HEK293 (cell line): Measurements from ENCODE around the gene SCFD2.

Experiments
- CTCF ChIA-PET: fragments of 350-600 bp; formaldehyde crosslinking; extraction: SDS; loops from one replicate; lab custom pipeline; 2021; ENCODE audit warnings: antibody characterized with exemption; lab: Yijun Ruan, JAX
- POLR2A ChIA-PET: fragments of 300-600 bp; formaldehyde crosslinking; extraction: SDS; loops from one replicate; lab custom pipeline; 2020; ENCODE audit warnings: antibody characterized with exemption, inconsistent platforms; lab: Yijun Ruan, JAX
- H3K27ac ChIP-seq: fragments of 200-500 bp; sonication (Bioruptor generic); 2 replicates; pipeline ENCODE4 v1.5.1; 2014; ENCODE audit warnings: low read depth, low read length, control low read depth, inconsistent platforms; ENCODE audit errors: extremely low read depth
- H3K36me3 ChIP-seq, 2 experiments: fragments of 200-500 bp in 1 of 2; sonication (Bioruptor generic) in 1 of 2; 1 replicate in 1 of 2; 2 replicates in 1 of 2; pipeline ENCODE4 v1.5.1; 2014 to 2017; ENCODE audit warnings: inconsistent platforms in 2 of 2, low read length in 2 of 2; ENCODE audit not compliant: control insufficient read depth in 2 of 2, insufficient read depth in 1 of 2
- H3K4me1 ChIP-seq: fragments of 200-500 bp; sonication (Bioruptor generic); 2 replicates; pipeline ENCODE4 v1.5.1; 2014; ENCODE audit warnings: mild to moderate bottlenecking, low read length, inconsistent platforms; ENCODE audit not compliant: control insufficient read depth, insufficient read depth
- H3K4me3 ChIP-seq: 2 replicates; pipeline ENCODE4 v1.5.1; 2011; ENCODE audit warnings: low read depth, mild to moderate bottlenecking, control low read depth, low read length, moderate library complexity
- H3K9me3 ChIP-seq: fragments of 200-500 bp; sonication (Bioruptor generic); 2 replicates; pipeline ENCODE4 v1.5.1; 2014; ENCODE audit warnings: low read depth, low read length, inconsistent platforms; ENCODE audit not compliant: control insufficient read depth, insufficient read depth
- BCL11B ChIP-seq: fragments of 450-650 bp; formaldehyde crosslinking; IDR thresholded peaks from 2 replicates; pipeline ENCODE4 v1.5.1; 2016; ENCODE audit warnings: low read depth, missing biosample characterization, missing genetic modification characterization
- CTCF ChIP-seq: fragments of 450-650 bp; formaldehyde crosslinking; IDR thresholded peaks from 2 replicates; pipeline ENCODE4 v1.5.1; 2016; ENCODE audit warnings: missing biosample characterization, missing genetic modification characterization
- GFI1B ChIP-seq: fragments of 450-650 bp; formaldehyde crosslinking; IDR thresholded peaks from 2 replicates; pipeline ENCODE4 v1.5.1; 2016; ENCODE audit warnings: missing biosample characterization, missing genetic modification characterization
- HOXD13 ChIP-seq: sonication (generic); formaldehyde crosslinking; IDR thresholded peaks from 2 replicates; pipeline ENCODE4 v1.8.0; 2022; ENCODE audit warnings: missing genetic modification reagents, borderline replicate concordance
- PBX3 ChIP-seq: sonication (generic); formaldehyde crosslinking; IDR thresholded peaks from 2 replicates; pipeline ENCODE4 v1.8.1; 2022; ENCODE audit warnings: mild to moderate bottlenecking, moderate library complexity, missing genetic modification reagents
- TRIM28 ChIP-seq: IDR thresholded peaks from 2 replicates; pipeline ENCODE4 v1.6.1; 2011; ENCODE audit warnings: low read length, control low read depth, borderline replicate concordance
- ZBTB17 ChIP-seq: fragments of 450-650 bp; formaldehyde crosslinking; IDR thresholded peaks from 2 replicates; pipeline ENCODE4 v1.5.1; 2016; ENCODE audit warnings: missing biosample characterization, missing genetic modification characterization
- ZNF112 ChIP-seq: fragments of 450-650 bp; formaldehyde crosslinking; IDR thresholded peaks from 2 replicates; pipeline ENCODE4 v1.5.0; 2017; ENCODE audit warnings: missing biosample characterization, missing genetic modification characterization
- ZNF169 ChIP-seq: fragments of 450-650 bp; formaldehyde crosslinking; IDR thresholded peaks from 2 replicates; pipeline ENCODE4 v1.5.1; 2016; ENCODE audit warnings: missing biosample characterization, missing genetic modification characterization
- ZNF175 ChIP-seq: fragments of 450-650 bp; formaldehyde crosslinking; IDR thresholded peaks from 2 replicates; pipeline ENCODE4 v1.5.1; 2016; ENCODE audit warnings: missing biosample characterization, missing genetic modification characterization
- ZNF2 ChIP-seq: fragments of 450-650 bp; formaldehyde crosslinking; IDR thresholded peaks from 2 replicates; pipeline ENCODE4 v1.5.1; 2016; ENCODE audit warnings: missing biosample characterization, missing genetic modification characterization
- ZNF239 ChIP-seq: fragments of 450-650 bp; formaldehyde crosslinking; IDR thresholded peaks from 2 replicates; pipeline ENCODE4 v1.5.1; 2016; ENCODE audit warnings: missing biosample characterization, missing genetic modification characterization
- ZNF302 ChIP-seq: fragments of 450-650 bp; formaldehyde crosslinking; IDR thresholded peaks from 2 replicates; pipeline ENCODE4 v1.5.1; 2016; ENCODE audit warnings: missing biosample characterization, missing genetic modification characterization, low read depth
- ZNF473 ChIP-seq: fragments of 450-650 bp; formaldehyde crosslinking; IDR thresholded peaks from 2 replicates; pipeline ENCODE4 v1.5.1; 2017; ENCODE audit warnings: missing biosample characterization, missing genetic modification characterization
- ZNF510 ChIP-seq: fragments of 450-650 bp; formaldehyde crosslinking; IDR thresholded peaks from 2 replicates; pipeline ENCODE4 v1.5.1; 2018; ENCODE audit warnings: mild to moderate bottlenecking, missing genetic modification characterization, missing biosample characterization; ENCODE audit not compliant: insufficient replicate concordance
- ZNF529 ChIP-seq: fragments of 450-650 bp; formaldehyde crosslinking; IDR thresholded peaks from 2 replicates; pipeline ENCODE4 v1.5.1; 2017; ENCODE audit warnings: missing genetic modification characterization, missing biosample characterization; ENCODE audit not compliant: insufficient replicate concordance
- ZNF555 ChIP-seq: fragments of 450-650 bp; formaldehyde crosslinking; conservative IDR thresholded peaks from 2 replicates; pipeline ENCODE4 v1.5.1; 2017; ENCODE audit warnings: missing biosample characterization, mild to moderate bottlenecking, missing genetic modification characterization, inconsistent platforms
- ZNF571 ChIP-seq: fragments of 450-650 bp; formaldehyde crosslinking; IDR thresholded peaks from 2 replicates; pipeline ENCODE4 v1.5.0; 2017; ENCODE audit warnings: missing biosample characterization, missing genetic modification characterization
- ZNF621 ChIP-seq: fragments of 450-650 bp; formaldehyde crosslinking; IDR thresholded peaks from 2 replicates; pipeline ENCODE4 v1.5.1; 2017; ENCODE audit warnings: missing biosample characterization, missing genetic modification characterization
- ZNF623 ChIP-seq: fragments of 450-650 bp; formaldehyde crosslinking; IDR thresholded peaks from 2 replicates; pipeline ENCODE4 v1.5.1; 2016; ENCODE audit warnings: missing biosample characterization, missing genetic modification characterization
- ZNF629 ChIP-seq: fragments of 450-650 bp; formaldehyde crosslinking; IDR thresholded peaks from 2 replicates; pipeline ENCODE4 v1.5.1; 2017; ENCODE audit warnings: missing biosample characterization, missing genetic modification characterization
- ZNF670 ChIP-seq: fragments of 450-650 bp; formaldehyde crosslinking; IDR thresholded peaks from 2 replicates; pipeline ENCODE4 v1.5.1; 2016; ENCODE audit warnings: missing biosample characterization, missing genetic modification characterization, low read depth
- ZSCAN30 ChIP-seq: fragments of 450-650 bp; IDR thresholded peaks from 2 replicates; pipeline ENCODE4 v1.5.1; 2018; ENCODE audit warnings: missing biosample characterization, mild to moderate bottlenecking, missing genetic modification characterization, moderate library complexity
- TF ChIP-seq, protein P1 (sequence below): fragments of 450-650 bp; formaldehyde crosslinking; IDR thresholded peaks from 2 replicates; pipeline ENCODE4 v1.5.1; 2016; ENCODE audit warnings: missing biosample characterization, missing genetic modification characterization, borderline replicate concordance
- TF ChIP-seq, protein P2 (sequence below): fragments of 450-650 bp; formaldehyde crosslinking; IDR thresholded peaks from 2 replicates; pipeline ENCODE4 v1.5.1; 2016; ENCODE audit warnings: missing biosample characterization, missing genetic modification characterization
- TF ChIP-seq, protein P3 (sequence below): fragments of 450-650 bp; formaldehyde crosslinking; IDR thresholded peaks from 2 replicates; pipeline ENCODE4 v1.5.1; 2016; ENCODE audit warnings: missing biosample characterization, missing genetic modification characterization
- TF ChIP-seq, protein P4 (sequence below): fragments of 450-650 bp; formaldehyde crosslinking; IDR thresholded peaks from 2 replicates; pipeline ENCODE4 v1.5.1; 2017; ENCODE audit warnings: missing biosample characterization, missing genetic modification characterization

Gene SCFD2

DNA sequence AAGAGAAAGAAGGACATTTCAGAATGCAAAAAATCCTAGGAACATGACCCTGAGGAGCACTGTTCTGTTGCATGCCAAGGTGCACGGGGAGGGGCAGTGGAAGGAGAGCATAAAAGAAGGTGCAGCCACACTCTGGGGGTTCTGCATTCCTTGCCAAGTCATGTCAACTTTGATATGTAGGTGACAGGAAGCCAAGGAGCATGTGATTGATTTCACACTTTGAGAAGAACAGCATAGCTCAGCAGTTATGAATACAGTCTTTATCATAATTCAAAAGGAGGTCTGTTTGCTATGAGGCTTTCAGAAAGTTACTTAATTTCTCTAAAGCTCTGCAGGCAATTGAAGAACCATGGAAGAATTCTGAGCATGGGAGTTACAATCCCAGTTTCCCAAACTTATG, 50.6 kb downstream of the SCFD2 start:
- no peaks in the 10 kb centered on the region for H3K36me3 ChIP-seq
- no peaks in the 10 kb centered on the region for H3K9me3 ChIP-seq
- ChIA-PET CTCF (no interaction called here), POLR2A (interaction anchor here (0.7 kb wide), 1 partner anchor 58 kb away, joined by 3 read pairs; no protein-coding TSS in a partner anchor)
- no peak overlapping the region for H3K4me3 ChIP-seq
- no peaks in the 10 kb centered on the region for H3K4me1 ChIP-seq
- no peak overlapping the region for H3K27ac ChIP-seq
- TF ChIP-seq ZNF169: no peak
- no peak for TF ChIP-seq TRIM28
- no peak for TF ChIP-seq ZNF629
- no peak for TF ChIP-seq ZNF510 (tag by site-specific recombination)
- TF ChIP-seq ZBTB17 (tag by site-specific recombination): no peak
- TF ChIP-seq, protein P1, sequence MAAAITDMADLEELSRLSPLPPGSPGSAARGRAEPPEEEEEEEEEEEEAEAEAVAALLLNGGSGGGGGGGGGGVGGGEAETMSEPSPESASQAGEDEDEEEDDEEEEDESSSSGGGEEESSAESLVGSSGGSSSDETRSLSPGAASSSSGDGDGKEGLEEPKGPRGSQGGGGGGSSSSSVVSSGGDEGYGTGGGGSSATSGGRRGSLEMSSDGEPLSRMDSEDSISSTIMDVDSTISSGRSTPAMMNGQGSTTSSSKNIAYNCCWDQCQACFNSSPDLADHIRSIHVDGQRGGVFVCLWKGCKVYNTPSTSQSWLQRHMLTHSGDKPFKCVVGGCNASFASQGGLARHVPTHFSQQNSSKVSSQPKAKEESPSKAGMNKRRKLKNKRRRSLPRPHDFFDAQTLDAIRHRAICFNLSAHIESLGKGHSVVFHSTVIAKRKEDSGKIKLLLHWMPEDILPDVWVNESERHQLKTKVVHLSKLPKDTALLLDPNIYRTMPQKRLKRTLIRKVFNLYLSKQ: no peak
- TF ChIP-seq ZNF175 (tag by site-specific recombination): no peak
- no peak for TF ChIP-seq GFI1B (tag by site-specific recombination)
- no peak for TF ChIP-seq ZNF239 (tag by site-specific recombination)
- no peak for TF ChIP-seq ZNF670
- no peak for TF ChIP-seq ZNF2 (tag by site-specific recombination)
- TF ChIP-seq BCL11B: no peak
- TF ChIP-seq ZSCAN30 (tag by site-specific recombination): no peak
- TF ChIP-seq, protein P2, sequence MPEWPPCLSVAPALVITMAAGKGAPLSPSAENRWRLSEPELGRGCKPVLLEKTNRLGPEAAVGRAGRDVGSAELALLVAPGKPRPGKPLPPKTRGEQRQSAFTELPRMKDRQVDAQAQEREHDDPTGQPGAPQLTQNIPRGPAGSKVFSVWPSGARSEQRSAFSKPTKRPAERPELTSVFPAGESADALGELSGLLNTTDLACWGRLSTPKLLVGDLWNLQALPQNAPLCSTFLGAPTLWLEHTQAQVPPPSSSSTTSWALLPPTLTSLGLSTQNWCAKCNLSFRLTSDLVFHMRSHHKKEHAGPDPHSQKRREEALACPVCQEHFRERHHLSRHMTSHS (tag by site-specific recombination): no peak
- no peak for TF ChIP-seq ZNF555 (tag by site-specific recombination)
- no peak for TF ChIP-seq ZNF623 (tag by site-specific recombination)
- TF ChIP-seq ZNF529: no peak

DNA sequence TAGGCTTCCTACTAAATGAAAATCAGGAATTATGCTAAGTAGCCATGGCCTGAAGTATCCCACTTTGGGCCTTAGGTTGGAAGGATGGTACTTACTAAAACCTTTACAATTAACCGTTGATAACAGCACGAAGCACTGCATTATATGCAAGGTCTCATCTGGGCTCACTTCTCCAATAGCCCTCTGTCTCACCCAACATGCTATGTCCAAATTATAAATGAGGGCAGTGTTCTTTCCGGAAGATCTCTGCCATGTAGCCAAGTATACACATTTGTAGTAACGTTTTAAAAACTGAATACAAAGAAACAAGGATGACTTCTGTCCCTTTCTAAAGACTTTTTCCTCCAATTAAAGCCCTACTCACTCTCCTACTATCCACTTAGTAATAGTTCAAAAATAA, 51.6 kb downstream of the SCFD2 start:
- Histone ChIP-seq H3K4me3 (no peak overlapping the region), H3K27ac (no peak overlapping the region), H3K36me3 (no peaks in the 10 kb centered on the region), H3K9me3 (no peaks in the 10 kb centered on the region), H3K4me1 (no peaks in the 10 kb centered on the region)
- ChIA-PET CTCF (interaction anchor here (0.6 to 0.8 kb wide), 2 partner anchors 205 to 919 kb away, joined by 3 read pairs; no protein-coding TSS in a partner anchor), POLR2A (no interaction called here)
- TF ChIP-seq, protein P3, sequence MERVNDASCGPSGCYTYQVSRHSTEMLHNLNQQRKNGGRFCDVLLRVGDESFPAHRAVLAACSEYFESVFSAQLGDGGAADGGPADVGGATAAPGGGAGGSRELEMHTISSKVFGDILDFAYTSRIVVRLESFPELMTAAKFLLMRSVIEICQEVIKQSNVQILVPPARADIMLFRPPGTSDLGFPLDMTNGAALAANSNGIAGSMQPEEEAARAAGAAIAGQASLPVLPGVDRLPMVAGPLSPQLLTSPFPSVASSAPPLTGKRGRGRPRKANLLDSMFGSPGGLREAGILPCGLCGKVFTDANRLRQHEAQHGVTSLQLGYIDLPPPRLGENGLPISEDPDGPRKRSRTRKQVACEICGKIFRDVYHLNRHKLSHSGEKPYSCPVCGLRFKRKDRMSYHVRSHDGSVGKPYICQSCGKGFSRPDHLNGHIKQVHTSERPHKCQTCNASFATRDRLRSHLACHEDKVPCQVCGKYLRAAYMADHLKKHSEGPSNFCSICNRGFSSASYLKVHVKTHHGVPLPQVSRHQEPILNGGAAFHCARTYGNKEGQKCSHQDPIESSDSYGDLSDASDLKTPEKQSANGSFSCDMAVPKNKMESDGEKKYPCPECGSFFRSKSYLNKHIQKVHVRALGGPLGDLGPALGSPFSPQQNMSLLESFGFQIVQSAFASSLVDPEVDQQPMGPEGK (tag by site-specific recombination): no peak
- TF ChIP-seq CTCF (tag by site-specific recombination) (no peak), TRIM28 (no peak), ZNF302 (tag by site-specific recombination) (no peak), PBX3 (CRISPR knock-in tag) (no peak), ZNF473 (no peak), ZNF571 (no peak), ZNF112 (tag by site-specific recombination) (no peak), HOXD13 (CRISPR knock-in tag) (no peak), ZNF621 (no peak)
- TF ChIP-seq, protein P4, sequence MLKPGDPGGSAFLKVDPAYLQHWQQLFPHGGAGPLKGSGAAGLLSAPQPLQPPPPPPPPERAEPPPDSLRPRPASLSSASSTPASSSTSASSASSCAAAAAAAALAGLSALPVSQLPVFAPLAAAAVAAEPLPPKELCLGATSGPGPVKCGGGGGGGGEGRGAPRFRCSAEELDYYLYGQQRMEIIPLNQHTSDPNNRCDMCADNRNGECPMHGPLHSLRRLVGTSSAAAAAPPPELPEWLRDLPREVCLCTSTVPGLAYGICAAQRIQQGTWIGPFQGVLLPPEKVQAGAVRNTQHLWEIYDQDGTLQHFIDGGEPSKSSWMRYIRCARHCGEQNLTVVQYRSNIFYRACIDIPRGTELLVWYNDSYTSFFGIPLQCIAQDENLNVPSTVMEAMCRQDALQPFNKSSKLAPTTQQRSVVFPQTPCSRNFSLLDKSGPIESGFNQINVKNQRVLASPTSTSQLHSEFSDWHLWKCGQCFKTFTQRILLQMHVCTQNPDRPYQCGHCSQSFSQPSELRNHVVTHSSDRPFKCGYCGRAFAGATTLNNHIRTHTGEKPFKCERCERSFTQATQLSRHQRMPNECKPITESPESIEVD (tag by site-specific recombination): no peak
- TF ChIP-seq, protein P1: no peak
